Neuronal stem cell (in vitro differentiated cells): ENCODE results near the gene ITGA11.
A peak's percentile ranks its signal among the peaks of the same experiment; 100 is the strongest.

ENCODE experiments used
- DNase-seq: peaks from one replicate; pipeline ENCODE4 v3.0.0-alpha.2; 2013; ENCODE audit warnings: low spot score
- H2AFZ ChIP-seq: one replicate; pipeline ENCODE4 v1.6.1; 2013; ENCODE audit warnings: mild to moderate bottlenecking, low read length, inconsistent platforms
- H2AK5ac ChIP-seq: 2 replicates; pipeline ENCODE4 v1.6.1; 2013; ENCODE audit warnings: low read depth, mild to moderate bottlenecking, inconsistent platforms, low read length, moderate library complexity, mixed read lengths
- H2BK120ac ChIP-seq: 2 replicates; pipeline ENCODE4 v1.6.1; 2013; ENCODE audit warnings: low read depth, mild to moderate bottlenecking, inconsistent platforms, low read length, moderate library complexity, mixed read lengths
- H2BK12ac ChIP-seq: one replicate; pipeline ENCODE4 v1.6.1; 2013; ENCODE audit warnings: low read length, inconsistent platforms
- H2BK15ac ChIP-seq: 2 replicates; pipeline ENCODE4 v1.6.1; 2013; ENCODE audit warnings: mild to moderate bottlenecking, low read length, inconsistent platforms, mixed read lengths
- H2BK5ac ChIP-seq: one replicate; pipeline ENCODE4 v1.6.1; 2013; ENCODE audit warnings: inconsistent platforms, mild to moderate bottlenecking, low read length, moderate library complexity
- H3K14ac ChIP-seq: one replicate; pipeline ENCODE4 v1.6.1; 2013; ENCODE audit warnings: low read length, inconsistent platforms
- H3K18ac ChIP-seq: 2 replicates; pipeline ENCODE4 v1.6.1; 2013; ENCODE audit warnings: low read length, inconsistent platforms
- H3K23ac ChIP-seq: 2 replicates; pipeline ENCODE4 v1.6.1; 2013; ENCODE audit warnings: low read depth, mild to moderate bottlenecking, mixed read lengths, low read length, inconsistent platforms; ENCODE audit not compliant: poor library complexity
- H3K27ac ChIP-seq: replicated peaks from 3 replicates; pipeline ENCODE4 v1.5.1; 2013; ENCODE audit warnings: low read length, inconsistent platforms
- H3K27me3 ChIP-seq, 3 experiments: 2 replicates each; pipeline ENCODE4 v1.6.1; 2013; ENCODE audit warnings: low read length in 3 of 3, mild to moderate bottlenecking in 2 of 3, inconsistent platforms in 1 of 3, low read depth in 1 of 3, mixed read lengths in 1 of 3, moderate library complexity in 1 of 3; ENCODE audit not compliant: control insufficient read depth in 3 of 3, insufficient read depth in 3 of 3
- H3K36me3 ChIP-seq, 2 donors: replicated peaks in 1 of 2; 2 replicates each; pipeline ENCODE4 v1.6.1; 2013; ENCODE audit warnings: low read length in 2 of 2; ENCODE audit not compliant: control insufficient read depth in 2 of 2, insufficient read depth in 2 of 2
- H3K4ac ChIP-seq: 2 replicates; pipeline ENCODE4 v1.6.1; 2013; ENCODE audit warnings: inconsistent platforms, mild to moderate bottlenecking, low read length, moderate library complexity
- H3K4me1 ChIP-seq, 2 donors: 1 replicate in 1 of 2; 2 replicates in 1 of 2; pipeline ENCODE4 v1.6.1; 2013; ENCODE audit warnings: low read length in 2 of 2, low read depth in 1 of 2; ENCODE audit not compliant: control insufficient read depth in 2 of 2, insufficient read depth in 1 of 2
- H3K4me2 ChIP-seq: one replicate; pipeline ENCODE4 v1.6.1; 2013; ENCODE audit warnings: mild to moderate bottlenecking, low read length, inconsistent platforms; ENCODE audit not compliant: insufficient read depth, poor library complexity, severe bottlenecking
- H3K4me3 ChIP-seq, 2 donors: 2 replicates each; pipeline ENCODE4 v1.5.1; 2013; ENCODE audit warnings: low read length in 2 of 2, mild to moderate bottlenecking in 2 of 2, inconsistent platforms in 1 of 2, moderate library complexity in 1 of 2
- H3K79me1 ChIP-seq: one replicate; pipeline ENCODE4 v1.6.1; 2013; ENCODE audit warnings: low read depth, mild to moderate bottlenecking, inconsistent platforms, low read length, moderate library complexity
- H3K9ac ChIP-seq: one replicate; pipeline ENCODE4 v1.6.1; 2013; ENCODE audit warnings: mild to moderate bottlenecking, low read depth, low read length, inconsistent platforms; ENCODE audit not compliant: poor library complexity
- H3K9me3 ChIP-seq, 2 donors: replicated peaks in 1 of 2; 2 replicates each; pipeline versions ENCODE3 to v1.6.1; 2013; ENCODE audit warnings: low read length in 2 of 2, mild to moderate bottlenecking in 2 of 2, inconsistent platforms in 1 of 2, low read depth in 1 of 2, mixed read lengths in 1 of 2, moderate library complexity in 1 of 2; ENCODE audit not compliant: control insufficient read depth in 2 of 2, insufficient read depth in 1 of 2
- H4K8ac ChIP-seq: one replicate; pipeline ENCODE4 v1.6.1; 2013; ENCODE audit warnings: low read depth, mild to moderate bottlenecking, inconsistent platforms, low read length, moderate library complexity
- H4K91ac ChIP-seq: one replicate; pipeline ENCODE4 v1.6.1; 2013; ENCODE audit warnings: low read length, low read depth, mild to moderate bottlenecking, inconsistent platforms; ENCODE audit not compliant: poor library complexity
- WGBS, 2 donors: extraction: QIAGEN DNeasy Blood & Tissue Kit; methylation state at CpG; one replicate each; pipeline ENCODE4 v1.1.7; 2013; ENCODE audit warnings: missing lambda C conversion rate in 2 of 2, mixed read lengths in 1 of 2; ENCODE audit not compliant: insufficient read length in 2 of 2, insufficient replicate concordance in 1 of 2; ENCODE audit errors: extremely low coverage in 2 of 2; 5-methylcytosine and 5-hydroxymethylcytosine counted together

The ITGA11 gene

GRCh38 chr15:68411343-68411675, 20.7 kb downstream of the ITGA11 start:
- no peak overlapping the region for H2BK15ac ChIP-seq
- H3K4ac ChIP-seq: no peak overlapping the region
- no peak overlapping the region for H3K14ac ChIP-seq
- peak overlapping the region; percentile 9 for H3K9ac ChIP-seq
- H3K23ac ChIP-seq: no peak overlapping the region
- no peak overlapping the region for H3K4me3 ChIP-seq
- H3K36me3 ChIP-seq: no peaks in the 10 kb centered on the region
- DNase-seq: no peak
- H2AK5ac ChIP-seq: no peak overlapping the region
- H2BK12ac ChIP-seq: no peak overlapping the region
- peak overlapping the region; percentile 57 for H3K18ac ChIP-seq
- no peaks in the 10 kb centered on the region for H3K9me3 ChIP-seq
- H2AFZ ChIP-seq: no peak overlapping the region
- no peak overlapping the region for H4K8ac ChIP-seq
- WGBS, 2 donors: no CpG with 5 or more reads among the region's 4 CpGs
- no peaks in the 10 kb centered on the region for H3K4me1 ChIP-seq
- peaks cover 0 to 32% (median 4%) of the 10 kb centered on the region in 3 experiments for H3K27me3 ChIP-seq
- no peak overlapping the region for H4K91ac ChIP-seq
- H3K4me2 ChIP-seq: no peak overlapping the region
- H2BK120ac ChIP-seq: no peak overlapping the region
- no peaks in the 10 kb centered on the region for H3K79me1 ChIP-seq
- H3K27ac ChIP-seq: no peak overlapping the region
- no peak overlapping the region for H2BK5ac ChIP-seq

DNA sequence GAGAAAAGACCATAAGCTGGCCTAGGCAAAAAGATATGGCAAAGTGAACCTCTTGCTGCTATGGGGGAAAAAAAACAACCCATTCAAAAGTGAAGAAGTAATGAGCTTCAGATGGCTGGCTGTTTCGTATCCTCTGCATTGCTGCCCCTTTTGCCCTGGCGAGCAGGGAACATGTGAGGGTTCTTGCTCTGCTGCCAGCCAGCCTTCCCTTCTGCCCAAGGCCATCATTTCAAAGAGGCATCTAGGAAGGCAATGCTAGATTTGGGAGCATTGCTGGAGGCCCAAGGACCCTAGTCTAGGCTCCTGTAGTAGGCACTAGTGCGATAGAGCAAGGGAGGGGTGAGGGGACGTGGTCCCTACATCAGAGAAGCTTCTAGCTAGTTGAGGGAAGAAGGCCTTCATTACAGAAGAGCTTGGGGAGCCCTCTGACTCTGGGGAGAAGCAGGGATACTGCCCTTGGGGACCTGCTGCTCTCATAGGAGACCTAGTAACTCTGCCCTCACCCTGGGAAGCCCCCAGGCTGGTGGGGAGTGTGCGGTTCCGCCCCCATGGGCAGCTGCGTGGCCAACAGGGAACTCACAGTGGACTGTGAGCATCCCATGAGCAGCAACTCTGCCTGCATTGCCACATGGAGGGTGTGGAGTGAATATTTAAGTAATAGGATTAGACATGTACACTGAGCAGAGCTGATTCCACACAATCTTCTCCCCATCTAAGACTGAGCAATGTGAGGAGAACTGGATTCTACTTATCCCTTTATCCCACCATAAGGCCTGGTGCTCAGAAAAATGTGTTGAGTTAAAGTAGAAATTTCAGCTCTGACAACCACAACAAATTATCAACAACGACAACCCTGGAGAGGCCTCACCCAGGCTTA, 21.3 kb downstream of the ITGA11 start:
- Histone ChIP-seq H4K91ac (no peak overlapping the region), H3K4ac (no peak overlapping the region), H4K8ac (no peak overlapping the region), H3K36me3 (no peaks in the 10 kb centered on the region), H3K4me3 (no peak overlapping the region), H2BK12ac (no peak overlapping the region), H3K18ac (no peak overlapping the region), H2AK5ac (no peak overlapping the region), H3K23ac (no peak overlapping the region), H3K27ac (no peak overlapping the region), H2BK15ac (no peak overlapping the region), H3K4me1 (no peaks in the 10 kb centered on the region), H3K14ac (no peak overlapping the region), H3K9ac (no peak overlapping the region), H3K9me3 (no peaks in the 10 kb centered on the region), H3K4me2 (no peak overlapping the region), H3K27me3 (peaks cover 0 to 26% (median 4%) of the 10 kb centered on the region in 3 experiments), H3K79me1 (no peaks in the 10 kb centered on the region), H2BK120ac (no peak overlapping the region), H2BK5ac (no peak overlapping the region), H2AFZ (no peak overlapping the region)
- DNase-seq: no peak
- WGBS, 2 donors: no CpG with 5 or more reads among the region's 8 CpGs

DNA sequence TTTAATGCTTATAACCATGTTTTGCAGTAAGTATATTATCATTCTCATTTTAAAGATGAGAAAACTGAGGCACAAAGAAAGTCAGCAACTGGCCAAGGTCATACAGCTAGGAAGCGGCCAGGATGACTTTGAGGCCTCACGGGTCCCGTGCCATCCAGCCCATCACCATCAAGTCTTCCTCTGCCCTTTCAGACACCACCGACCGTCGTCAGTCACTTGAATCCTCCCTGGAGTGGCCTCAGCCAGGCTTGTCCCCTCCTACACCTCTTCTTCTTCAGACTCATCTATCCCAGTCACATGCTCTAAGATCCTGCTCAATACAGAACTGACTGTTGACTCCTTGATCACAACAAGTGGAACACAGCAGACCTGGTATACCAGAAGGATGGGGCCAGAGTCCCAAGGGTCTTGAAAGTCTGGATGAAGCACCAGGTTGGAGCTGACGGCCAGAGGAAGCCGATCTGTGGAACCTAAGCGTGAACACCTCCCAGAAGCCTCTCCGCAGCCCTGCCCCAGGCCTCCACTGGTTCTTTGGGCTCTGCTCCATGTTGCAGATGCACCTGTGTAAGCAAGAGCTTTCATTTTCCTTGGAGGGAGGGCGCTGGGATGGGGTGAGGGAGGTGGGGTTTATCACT, 22.1 kb downstream of the ITGA11 start:
- Histone ChIP-seq H3K27me3 (peaks cover 0 to 20% (median 4%) of the 10 kb centered on the region in 3 experiments), H2AK5ac (no peak overlapping the region), H2BK12ac (no peak overlapping the region), H4K8ac (no peak overlapping the region), H3K4me3 (no peak overlapping the region), H3K18ac (no peak overlapping the region), H3K4me1 (no peaks in the 10 kb centered on the region), H3K9ac (no peak overlapping the region), H2BK120ac (no peak overlapping the region), H2BK15ac (no peak overlapping the region), H2BK5ac (no peak overlapping the region), H3K4me2 (no peak overlapping the region), H3K9me3 (no peaks in the 10 kb centered on the region), H4K91ac (no peak overlapping the region), H3K27ac (no peak overlapping the region), H3K79me1 (no peaks in the 10 kb centered on the region), H2AFZ (no peak overlapping the region), H3K4ac (no peak overlapping the region), H3K36me3 (no peaks in the 10 kb centered on the region), H3K14ac (no peak overlapping the region), H3K23ac (no peak overlapping the region)
- DNase-seq: no peak
- no CpG with 5 or more reads among the region's 11 CpGs for WGBS, 2 donors

- Histone ChIP-seq H3K27ac (no peak overlapping the region), H4K8ac (no peak overlapping the region), H3K18ac (no peak overlapping the region), H4K91ac (no peak overlapping the region), H3K36me3 (no peaks in the 10 kb centered on the region), H2AK5ac (no peak overlapping the region), H2AFZ (no peak overlapping the region), H2BK5ac (no peak overlapping the region), H2BK15ac (no peak overlapping the region), H2BK120ac (no peak overlapping the region), H3K9ac (no peak overlapping the region), H3K9me3 (no peaks in the 10 kb centered on the region), H3K14ac (no peak overlapping the region), H3K79me1 (no peaks in the 10 kb centered on the region), H3K23ac (no peak overlapping the region), H3K4ac (no peak overlapping the region), H3K27me3 (peaks cover 0 to 17% (median 2%) of the 10 kb centered on the region in 3 experiments), H3K4me2 (no peak overlapping the region), H3K4me3 (no peak overlapping the region), H3K4me1 (no peaks in the 10 kb centered on the region), H2BK12ac (no peak overlapping the region)
- no peak for DNase-seq
- no CpG with 5 or more reads among the region's 4 CpGs for WGBS, 2 donors
Measured at GRCh38 chr15:68408971-68409370, 23.0 kb downstream of the ITGA11 start.
